HG02885 (cell line): ENCODE measurements around the gene FAM53A.

Experiments
- ATAC-seq: cut with Tn5 transposase; IDR thresholded peaks from one replicate; pipeline ENCODE4 v1.9.1; 2021; ENCODE audit warnings: mild to moderate bottlenecking; ENCODE audit not compliant: unreplicated experiment, poor library complexity

Gene FAM53A

GRCh38 chr4:1597021-1597931, 86.8 kb downstream of the FAM53A start:
- ATAC-seq: no peak

GRCh38 chr4:1596393-1596792, 87.7 kb downstream of the FAM53A start:
- ATAC-seq: no peak

- ATAC-seq: no peak
Observed at GRCh38 chr4:1595789-1596325, 88.3 kb downstream of the FAM53A start.

DNA sequence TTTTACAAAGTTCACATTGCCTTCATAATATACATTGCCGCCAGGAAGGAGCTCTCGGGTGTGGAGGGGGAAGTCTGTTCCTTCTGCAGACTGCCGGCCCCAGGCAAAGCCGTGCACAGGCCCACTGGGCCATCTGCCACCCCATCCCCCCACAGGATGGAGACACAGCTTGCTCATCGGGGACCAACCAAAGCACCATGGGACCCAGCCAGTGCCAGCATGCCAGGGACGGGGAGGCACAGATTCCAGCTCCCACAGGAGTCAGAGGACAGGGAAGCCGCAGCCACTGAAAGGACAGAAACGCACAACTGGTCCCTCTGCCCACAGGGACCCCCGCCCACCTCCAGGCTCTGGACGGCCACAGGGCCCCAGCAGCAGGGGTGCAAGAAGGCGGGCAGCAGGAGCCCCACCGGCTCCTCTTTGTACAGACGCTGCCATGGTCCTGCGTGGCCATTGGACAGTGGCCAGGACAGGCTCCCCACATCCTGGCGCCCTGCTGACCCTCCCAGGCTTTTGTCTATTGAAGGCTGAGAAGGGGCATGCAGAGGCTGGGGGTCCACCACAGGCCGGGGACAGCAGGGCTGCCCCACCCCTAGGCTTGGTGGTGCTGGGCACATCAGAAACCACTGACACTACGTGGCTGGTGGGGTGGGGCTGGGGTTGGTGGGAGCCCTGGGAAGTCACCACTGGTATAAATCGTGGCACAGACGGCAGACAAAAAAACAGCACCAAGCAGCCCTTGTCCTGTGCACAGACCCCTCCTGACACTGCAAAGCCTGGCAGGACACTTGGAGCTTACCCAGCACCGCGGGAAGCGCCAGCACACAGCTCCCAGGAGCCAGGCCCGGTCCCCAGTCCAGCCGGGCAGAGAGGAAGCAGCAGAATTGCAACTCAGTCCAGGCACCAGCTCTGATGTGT, 89.0 kb downstream of the FAM53A start:
- no peak for ATAC-seq

DNA sequence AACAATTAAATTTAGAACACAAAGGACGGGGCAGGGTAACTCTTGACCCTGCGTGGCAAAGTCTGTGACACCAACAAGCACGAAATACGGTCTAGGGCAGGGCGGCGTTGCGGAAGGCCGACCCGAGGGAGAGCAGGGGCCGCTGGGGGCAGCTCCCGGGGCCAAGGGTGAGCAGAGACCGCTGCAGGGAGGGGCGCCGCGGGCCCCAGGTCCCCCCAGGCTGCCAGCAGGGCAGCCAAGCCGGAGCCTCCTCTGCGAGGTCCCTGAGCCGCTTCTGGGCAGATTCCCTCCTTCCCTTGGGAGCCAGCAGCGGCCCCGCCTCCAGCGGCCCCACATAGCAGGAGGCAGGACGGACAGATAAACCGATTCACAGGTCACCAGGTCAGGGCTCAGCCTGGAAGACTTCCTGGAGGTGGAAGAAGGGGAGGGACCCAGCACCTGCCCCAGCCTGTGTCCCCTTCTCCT, 90.2 kb downstream of the FAM53A start:
- ATAC-seq: no peak

GRCh38 chr4:1593458-1593857, 90.7 kb downstream of the FAM53A start:
- ATAC-seq: no peak

GRCh38 chr4:1592709-1593417, 91.2 kb downstream of the FAM53A start:
- ATAC-seq: no peak

DNA sequence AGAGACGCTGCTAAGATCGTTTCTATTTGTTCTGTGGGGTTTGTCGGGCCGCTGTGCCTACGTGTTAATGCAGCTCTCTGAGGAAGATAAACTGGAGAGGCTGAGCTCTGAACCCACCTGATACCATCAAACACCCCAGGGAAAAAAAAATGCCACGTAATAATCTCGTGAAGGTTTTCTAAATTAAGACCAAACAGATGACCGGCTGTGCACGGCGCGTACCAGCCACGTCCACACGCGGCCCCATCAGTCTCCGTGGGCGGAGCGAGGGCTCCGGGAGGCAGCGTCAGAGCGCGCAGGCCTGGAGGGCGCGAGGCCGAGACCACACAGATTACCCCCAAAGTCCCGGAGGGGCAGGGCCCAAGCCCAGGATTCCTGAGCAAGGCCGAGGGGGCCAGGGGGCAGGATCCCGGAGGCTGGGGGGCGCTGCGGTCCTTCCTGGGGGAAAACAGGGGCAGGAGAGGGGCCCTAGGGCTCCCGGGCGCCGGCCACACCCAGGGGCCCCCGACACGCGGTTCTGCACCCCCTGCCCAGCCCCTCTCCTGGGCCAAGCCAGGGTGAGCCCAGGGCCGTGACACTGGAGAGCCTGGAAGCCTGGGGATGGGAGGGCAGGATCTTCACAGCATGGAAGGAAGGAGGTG, 91.9 kb downstream of the FAM53A start:
- no peak for ATAC-seq

DNA sequence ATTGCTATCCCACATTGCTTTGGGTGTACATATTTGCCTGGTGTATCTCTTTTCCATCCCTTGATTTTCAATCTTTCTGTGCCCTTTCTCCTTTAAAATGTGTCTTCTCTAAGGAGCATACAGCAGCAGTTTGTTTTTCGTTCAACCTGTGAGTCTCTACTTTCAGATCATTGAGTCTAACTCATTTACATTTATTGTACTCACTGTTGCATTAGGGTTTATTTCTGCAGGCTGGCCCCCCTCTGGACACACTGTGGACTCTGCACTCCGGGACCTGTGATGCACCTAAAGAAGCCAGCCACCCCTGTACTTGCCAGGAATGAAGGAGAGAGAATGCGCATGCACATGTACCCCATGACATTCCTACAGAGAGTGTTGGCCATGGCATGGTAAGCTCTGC, 93.0 kb downstream of the FAM53A start:
- no peak for ATAC-seq

DNA sequence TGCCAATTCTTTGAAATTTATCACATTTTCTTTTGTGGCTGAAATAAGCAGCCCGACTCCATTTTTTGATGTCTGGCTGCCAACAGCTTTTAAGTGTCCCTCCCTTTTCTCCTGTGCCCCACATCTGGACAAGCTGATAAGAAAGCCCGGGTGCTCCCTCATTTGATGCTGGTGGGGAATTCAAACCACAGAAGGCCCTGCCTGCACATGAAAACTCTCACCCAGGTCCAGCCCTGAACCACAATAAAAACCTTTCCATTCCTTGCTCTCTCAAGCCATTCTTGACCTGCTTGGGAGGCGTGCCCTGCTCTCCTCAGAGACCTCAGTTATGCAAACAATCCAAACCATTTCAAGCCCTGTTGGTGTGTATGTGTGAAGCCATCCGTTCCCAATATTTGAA, 93.9 kb downstream of the FAM53A start:
- ATAC-seq: no peak
